KG1 (cell line): Measurements from ENCODE around the gene ERICH3.
"Not testable (repeated sequence)": the region's sequence is repeated elsewhere in the genome, so short reads cannot be mapped to it uniquely, and the experiment has no call there.

Source experiments
- DNase-seq: peaks from one replicate; lab custom pipeline; 2025; lab: John Stamatoyannopoulos, UW

The ERICH3 gene

DNA sequence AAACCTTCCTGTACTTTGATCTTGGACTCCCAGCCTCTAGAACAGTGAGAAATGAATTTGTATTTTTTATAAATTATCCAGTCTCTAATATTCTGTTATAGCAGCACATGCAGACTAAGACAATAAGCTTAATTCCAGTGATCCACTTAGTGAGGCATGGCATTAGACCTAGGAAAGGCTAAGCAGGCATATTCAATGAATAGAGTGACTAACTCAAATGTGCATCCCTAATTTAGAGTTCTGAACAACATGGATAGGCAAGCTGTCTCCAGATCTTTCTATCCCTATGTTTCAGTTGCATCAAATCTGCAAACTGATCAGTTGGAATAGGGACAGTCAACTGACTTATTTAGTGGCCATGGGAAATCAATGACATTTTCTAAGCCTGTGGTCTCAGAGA lies 4.3 kb upstream of the ERICH3 start:
- DNase-seq = no peak

DNA sequence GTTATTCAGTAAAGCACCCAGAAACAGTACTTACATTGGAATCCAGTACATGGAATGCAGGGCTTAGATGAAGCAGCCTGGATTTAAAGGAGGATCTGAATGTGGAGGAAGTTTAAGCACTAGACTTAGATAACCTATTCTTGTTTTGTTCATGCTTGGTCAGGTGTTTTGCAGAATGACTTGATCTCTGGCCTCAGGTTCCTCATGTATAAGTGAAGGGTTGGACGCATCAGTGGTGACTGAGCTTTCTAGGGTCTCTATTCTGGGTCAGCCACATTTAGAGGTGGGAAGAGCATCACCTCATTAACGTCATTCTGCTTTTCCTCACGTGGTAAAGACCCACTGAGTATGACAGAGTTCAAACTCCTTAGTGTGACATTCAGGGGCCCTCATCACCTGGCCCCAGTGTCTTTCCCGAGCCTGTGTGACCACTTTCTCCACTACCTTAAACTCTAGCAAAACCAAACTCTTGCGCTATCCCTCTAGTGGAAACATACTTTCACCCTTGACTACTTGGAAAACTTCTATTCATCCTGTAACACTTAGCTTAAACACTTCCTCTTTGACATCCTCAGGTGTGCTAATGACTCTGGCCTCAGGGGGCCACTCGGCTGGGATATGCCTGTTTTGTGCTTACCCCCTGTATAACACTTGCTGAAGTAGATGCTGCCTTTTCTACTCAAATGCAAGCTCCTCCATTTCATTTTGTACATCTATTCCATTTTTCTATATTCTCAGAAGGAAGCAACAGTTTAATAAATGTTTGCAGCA lies 871 bp upstream of the ERICH3 start:
- DNase-seq = no peak

DNA sequence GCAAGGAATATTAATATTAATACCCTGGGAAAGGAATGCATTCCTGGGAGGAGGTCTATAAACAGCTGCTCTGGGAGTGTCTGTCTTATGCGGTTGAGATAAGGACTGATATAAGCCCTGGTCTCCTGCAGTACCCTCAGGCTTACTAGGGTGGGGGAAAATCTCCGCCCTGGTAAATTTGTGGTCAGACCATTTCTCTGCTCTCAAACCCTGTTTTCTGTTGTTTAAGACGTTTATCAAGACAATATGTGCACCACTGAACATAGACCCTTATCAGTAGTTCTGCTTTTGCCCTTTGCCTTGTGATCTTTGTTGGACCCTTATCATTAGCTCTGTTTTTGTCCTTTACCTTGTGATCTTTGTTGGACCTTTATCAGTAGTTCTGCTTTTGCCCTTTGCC lies 2.7 kb downstream of the ERICH3 start:
- DNase-seq = not testable (repeated sequence)

DNA sequence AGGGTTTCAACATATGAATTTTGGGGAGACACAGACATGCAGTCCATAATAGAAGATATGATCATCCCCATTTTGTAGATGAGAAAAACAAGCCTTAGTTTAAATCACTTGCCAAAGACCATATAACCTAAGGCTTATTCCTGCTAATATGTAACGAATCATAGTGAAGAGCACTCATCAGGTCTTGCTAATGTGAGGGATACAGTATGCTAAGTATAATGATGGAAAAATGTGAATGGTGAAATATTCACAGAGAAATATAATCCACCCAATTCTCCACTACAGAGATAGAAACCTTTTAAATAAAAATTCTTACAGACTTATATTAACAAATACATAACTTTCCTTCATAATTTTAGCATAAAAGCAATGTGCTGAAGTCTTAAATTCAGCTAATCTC lies 18.9 kb downstream of the ERICH3 start:
- DNase-seq = no peak

DNA sequence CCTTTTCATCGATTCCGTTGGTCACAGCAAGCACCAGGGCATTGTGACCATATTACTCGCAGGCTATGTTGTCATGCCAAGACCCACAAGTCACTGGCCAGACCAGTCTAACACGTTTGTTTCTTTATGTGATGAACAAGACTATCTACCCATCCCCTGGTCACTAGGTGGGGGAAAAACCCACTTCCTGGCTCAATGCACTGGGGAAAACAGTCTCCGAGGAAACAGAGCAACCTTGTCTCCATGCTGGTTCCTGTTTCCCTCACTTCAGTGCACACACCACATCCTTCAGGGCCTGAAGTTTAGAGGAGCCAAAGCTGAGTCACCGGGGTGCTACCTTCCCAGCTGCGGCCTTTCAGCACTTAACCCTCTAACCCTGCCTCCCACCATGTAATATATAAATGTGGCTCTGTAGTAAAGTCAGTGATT lies 20.9 kb downstream of the ERICH3 start:
- peak; percentile 7 for DNase-seq

DNA sequence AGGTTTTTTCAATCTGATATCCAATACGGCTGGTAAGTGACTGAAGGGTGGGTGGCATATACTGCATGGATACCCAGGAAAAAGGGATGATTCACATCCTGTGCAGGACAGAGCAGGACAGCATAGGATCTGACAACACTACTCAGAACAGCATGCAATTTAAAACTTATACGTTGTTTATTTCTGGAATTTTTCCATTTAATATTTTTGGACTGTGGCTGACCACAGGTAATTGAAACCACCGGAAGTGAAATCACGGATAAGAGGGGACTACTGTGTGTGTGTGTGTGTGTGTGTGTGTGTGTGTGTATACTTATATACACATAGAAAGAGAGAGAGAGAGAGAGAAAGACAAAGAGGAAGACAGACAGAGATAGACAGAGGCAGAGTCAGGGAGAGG lies 23.0 kb downstream of the ERICH3 start:
- DNase-seq = no peak

DNA sequence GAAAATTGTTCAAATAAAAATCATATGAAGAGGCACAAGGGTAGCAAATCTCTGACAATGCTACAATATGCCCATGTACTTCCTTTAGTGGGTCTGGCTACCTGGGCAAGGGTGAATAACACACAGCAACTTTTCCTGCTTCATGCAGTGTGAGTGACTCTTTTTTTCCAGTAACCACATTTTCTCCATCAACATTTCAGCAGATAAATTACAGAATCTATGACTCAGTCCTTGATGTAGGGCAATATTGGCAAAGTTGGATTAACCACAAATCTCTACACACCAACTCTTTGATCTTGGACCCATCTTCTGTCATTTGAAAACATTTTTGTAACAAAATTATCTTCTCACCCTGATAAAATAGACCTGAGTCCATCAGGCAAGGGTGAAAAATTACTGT lies 31.7 kb downstream of the ERICH3 start:
- DNase-seq = no peak

DNA sequence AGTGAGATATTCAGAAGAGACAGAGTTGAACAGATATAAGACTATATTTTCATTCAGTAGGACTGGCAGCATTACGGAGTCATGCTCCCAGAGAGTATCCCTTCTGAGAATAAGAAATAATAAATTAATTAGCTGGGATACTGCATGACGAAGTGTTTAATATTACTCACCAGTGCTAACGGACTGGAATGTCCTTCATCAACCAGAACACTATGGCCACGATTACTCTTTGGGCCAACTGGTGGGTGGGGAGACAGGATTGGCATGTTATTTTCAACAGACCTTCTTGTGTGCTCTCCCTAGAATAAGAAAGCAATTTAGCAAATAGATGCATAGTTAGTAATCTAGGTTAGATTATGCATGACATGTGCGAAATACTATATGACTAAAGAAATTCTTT lies 32.4 kb downstream of the ERICH3 start:
- no peak for DNase-seq

DNA sequence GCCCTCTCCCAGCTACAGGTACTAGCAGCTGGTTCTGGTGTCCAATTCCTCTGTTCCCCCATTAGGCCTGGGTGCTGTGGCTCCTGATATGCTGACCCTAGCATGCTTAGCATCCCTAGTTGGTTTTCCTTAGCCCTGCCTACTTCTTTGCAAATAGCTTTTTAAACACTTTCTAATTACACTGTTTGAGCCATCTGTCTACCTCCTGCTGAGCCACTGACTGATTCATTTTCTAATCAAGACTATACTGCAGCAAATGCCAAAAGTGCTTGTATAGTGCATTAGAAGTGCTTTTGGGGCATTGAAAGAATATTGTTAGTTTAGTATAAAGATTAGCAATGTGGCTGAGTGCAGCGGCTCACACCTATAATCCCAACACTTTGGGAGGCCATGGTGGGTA lies 36.3 kb downstream of the ERICH3 start:
- no peak for DNase-seq

DNA sequence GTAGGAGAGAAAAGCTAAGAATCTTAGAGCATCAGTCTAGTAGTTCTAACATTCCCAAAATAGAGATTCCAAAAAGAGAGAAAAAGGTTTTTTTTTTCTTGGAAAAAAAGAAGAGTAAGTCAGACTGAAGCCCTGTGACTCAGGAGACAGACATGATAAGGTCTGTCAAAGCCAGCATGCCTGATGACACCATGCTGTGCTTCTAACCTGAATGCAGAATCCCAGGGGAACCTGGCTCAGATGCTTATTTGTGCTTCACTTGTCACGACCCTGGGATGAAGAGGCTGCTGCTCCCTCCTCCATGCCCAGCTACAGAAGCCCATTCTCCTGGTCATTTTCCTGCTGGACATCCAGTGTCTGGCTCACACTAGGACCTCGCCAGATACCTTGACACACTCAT lies 44.3 kb downstream of the ERICH3 start:
- DNase-seq = no peak

DNA sequence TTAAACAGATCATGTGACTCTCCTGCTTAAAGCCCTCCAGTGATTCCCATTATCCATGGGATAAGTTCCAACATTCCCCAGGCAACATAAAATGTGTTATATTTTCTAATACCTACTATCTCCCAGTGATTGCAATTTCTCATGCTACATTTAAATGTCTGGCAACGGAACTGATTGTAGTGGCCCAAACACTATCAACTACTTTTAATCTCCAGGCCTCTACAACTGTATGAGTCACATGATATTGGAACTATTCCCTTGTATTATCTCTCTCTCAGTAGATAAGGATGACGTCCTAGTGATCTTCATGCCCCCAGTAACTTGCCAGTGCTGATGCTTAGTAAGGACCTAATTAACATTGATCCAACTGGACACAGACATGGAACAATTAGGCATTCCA lies 49.9 kb downstream of the ERICH3 start:
- no peak for DNase-seq

DNA sequence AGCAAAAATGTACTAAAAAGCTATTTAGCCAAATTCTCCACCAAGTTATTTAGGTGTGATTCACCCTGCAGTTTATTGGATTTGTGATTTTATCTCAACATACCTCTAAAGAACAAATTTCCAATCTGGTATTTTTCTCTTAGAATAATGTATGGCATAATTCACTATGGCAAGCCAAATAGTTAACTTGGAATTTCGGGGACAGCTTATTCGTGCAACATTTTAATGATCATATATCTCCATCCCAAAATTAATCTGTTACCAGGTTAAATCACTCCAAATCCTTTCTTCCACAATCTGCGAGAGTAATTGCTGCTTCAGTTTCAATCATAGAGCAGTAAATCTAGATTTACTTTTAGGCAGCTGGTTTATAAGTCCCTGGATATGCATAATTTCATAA lies 53.4 kb downstream of the ERICH3 start:
- DNase-seq = no peak

DNA sequence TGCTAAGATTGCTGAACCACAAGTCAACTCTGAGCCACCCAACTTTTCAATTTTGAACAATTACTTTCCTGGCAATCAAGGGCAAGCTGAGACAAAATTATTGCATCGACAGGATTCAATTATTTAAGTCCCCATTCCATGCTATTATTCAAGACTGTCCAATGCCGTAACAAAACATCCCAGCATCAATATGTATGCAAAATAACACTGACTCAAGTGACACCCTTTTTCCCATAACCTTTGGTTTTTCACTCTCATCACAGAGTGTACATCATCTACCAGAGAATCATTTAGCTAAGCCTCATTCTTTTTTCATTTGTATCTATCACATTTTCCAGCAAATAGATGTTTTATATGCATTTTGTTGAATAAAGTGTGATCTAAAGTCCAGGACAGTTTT lies 54.6 kb downstream of the ERICH3 start:
- no peak for DNase-seq

DNA sequence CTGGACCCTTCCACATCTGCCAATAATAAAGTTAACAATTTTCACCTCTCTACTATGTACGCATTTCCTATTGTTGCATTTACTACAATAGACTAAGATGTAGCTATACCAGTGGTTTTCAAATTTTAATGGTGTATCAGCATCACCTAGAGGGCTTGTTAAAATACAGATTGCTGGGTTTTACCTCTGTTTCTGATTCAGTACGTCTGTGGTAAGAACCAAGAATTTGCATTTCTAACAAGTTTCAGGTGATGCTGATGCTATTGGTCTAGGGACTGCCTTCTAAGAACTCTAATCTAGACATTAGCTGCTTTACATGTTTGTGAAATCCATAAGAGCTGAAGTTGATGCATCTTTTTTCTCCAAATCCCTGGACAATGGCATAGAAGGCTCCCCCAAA lies 59.7 kb downstream of the ERICH3 start:
- DNase-seq = no peak

DNA sequence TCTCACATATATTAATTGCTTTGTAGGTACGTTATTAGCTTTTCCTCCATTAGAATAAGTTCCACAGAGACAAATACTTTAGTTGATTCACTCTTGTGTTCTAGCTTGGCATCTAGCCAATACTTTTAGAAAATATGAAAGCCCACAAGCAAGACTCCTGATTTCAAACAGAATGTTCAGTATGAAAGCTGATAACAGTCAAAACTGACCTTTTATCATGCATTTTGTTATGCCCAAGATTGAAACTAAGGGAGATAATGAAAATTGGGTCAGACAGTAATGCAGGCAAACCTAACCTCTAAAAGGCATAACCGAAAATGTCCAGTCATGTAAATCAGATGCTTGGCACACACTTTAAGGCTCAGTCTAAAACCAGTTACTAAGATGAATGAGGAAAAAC lies 61.7 kb downstream of the ERICH3 start:
- no peak for DNase-seq

DNA sequence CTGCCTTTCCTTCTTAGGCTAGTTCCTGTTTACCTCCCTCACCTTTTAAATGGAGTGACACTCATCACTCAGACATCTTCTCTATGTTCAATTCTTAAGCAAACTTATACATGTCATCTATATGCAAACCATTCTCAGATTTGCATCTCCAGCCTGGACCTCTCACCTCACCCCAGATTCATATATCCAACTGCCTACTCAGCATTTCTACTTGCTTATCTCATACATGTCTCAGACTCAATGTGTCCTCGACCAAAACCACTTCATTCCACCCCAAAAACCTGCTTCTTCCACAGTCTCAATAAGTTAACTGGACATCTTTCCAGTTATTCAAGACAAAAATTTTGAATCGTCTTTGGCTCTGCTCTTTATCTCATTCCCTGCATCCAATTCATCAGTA lies 62.6 kb downstream of the ERICH3 start:
- DNase-seq = no peak

DNA sequence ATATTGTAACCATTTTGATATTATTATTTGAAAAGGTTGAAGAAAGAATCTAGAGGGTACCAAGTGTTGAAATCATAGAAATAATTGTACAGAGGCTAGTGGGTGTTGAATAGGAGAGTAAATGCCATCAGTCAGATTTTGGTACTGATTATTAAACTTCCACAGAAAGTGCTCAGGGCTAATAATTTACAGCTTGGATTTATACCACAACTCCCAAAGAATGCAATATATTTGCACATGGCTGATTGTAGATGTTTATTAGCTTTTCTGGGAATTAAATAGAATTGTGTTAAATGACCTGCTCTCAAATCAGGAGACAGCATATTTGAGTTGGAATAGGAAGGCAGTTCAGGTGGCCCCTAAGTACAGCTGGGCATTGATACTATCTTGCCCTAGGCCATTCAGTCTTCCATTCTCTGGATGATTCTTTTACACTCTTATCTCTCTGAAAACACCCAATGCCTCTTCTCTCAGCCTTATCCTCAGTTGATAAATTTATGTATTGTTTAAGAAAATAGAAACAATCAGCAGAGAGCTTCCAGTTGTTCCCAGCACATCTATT lies 63.7 kb downstream of the ERICH3 start:
- no peak for DNase-seq

DNA sequence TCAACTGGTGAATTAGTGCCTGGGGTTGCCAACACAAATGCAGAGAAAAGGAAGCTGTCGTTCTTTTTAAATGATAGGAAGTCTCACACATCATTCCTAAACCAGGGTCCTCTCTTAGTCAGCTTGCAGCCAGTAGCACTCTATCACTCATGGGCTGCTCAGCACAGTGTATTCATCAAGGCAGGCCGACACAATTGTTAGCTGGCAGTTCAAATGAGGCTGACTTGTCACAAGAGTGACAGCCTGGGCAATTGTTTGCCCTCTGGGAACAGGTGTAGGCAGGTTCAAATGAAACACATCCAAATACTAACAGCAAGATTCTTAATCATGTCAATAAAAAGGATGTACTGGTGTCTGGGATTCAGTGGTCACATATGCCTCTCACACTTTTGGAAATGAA lies 76.9 kb downstream of the ERICH3 start:
- no peak for DNase-seq

DNA sequence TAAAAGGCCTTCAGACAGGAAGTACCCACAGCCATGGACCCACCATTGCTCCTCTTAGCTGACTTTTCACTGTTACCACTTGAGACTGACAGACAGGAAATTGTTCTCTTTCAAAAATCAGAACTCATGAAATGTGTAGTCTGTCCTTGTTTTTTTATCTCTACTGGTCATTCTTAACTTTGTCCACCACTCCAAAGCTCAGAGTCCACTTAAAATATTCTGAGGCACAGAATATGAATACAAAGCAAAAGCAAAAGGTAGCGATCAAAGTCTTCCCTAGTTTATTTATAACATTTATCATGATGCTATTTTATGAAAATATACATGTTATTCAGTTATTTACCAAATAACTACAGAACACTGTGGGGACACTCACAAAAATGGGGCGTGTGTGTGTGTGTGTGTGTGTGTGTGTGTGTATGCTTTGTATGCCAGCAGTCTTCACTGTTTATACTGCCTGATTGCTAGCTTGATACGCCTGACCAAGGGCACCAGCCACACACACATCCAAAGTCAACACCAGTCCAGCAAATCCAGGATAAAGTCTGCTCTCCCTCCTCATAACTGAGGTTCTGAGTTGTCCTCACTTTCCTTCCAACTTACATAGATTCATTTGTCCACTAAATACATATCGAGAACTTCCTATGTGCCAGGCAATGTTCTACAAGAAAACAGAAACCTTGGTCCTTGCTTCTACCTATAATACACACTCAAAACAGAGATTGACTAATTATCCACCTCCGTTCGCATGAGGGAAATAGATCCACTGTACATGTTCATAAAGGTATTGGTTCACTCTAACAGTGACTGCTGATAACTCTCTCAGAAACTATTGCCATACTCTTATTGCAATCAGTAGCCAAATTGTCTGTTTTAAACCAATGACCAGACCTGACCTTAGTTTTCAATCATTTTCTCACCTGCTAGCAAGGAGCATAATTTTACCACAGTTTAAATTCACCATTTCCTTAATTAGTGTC lies 79.4 kb downstream of the ERICH3 start:
- no peak for DNase-seq

DNA sequence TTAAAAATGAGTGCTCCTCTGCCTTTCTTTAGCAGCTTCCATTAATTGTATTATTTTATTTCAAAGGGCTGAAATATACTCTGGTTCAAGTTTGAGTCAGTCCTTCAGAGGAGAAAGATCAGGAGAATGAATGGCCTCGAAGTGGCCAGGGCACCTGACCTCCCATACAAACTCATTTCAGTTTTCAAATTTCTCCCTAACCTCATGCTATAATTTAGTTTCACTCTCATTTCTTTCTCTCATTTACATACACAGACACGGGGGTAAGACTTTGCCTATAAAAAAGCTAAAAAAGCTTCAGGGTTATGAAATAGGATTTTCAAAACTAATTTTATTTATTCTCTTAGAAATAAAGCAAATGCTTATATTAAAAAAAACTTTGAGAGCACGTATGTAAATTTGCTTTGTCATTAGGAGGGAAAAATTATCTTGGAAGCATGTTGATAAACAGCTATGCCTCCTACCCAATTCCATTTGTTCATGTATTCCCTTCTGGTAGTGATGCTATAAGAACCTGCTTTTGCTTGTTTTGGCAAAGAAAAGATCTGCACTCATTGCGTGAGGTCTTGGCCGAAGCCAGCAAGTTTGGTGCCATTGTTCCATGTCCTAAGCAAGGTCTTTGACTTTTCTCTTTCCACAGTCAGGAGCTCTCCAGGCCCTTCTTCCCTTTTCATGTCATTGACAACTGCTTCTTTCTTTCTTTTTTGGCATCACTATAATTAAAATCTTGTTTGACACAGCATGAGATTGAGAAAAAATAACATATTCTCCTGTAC lies 80.8 kb downstream of the ERICH3 start:
- no peak for DNase-seq

DNA sequence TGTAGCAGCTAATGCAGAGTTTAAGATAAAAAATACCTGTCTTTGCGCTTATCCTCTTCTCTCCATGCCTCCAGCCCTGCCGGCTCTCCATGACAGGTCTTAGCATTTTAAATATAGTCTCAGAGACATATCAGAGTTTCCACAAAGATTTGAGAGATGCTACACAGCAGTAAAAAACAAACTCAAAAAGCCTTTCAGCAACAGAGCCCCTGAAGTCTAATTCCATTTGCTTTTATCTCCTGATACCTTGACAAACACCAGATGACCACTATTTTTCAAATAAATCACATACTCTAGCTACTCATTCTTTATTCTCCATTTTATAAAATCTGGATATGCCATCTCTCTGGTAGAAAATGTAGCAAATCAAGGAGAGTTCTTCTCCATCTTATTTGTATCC lies 81.6 kb downstream of the ERICH3 start:
- no peak for DNase-seq

DNA sequence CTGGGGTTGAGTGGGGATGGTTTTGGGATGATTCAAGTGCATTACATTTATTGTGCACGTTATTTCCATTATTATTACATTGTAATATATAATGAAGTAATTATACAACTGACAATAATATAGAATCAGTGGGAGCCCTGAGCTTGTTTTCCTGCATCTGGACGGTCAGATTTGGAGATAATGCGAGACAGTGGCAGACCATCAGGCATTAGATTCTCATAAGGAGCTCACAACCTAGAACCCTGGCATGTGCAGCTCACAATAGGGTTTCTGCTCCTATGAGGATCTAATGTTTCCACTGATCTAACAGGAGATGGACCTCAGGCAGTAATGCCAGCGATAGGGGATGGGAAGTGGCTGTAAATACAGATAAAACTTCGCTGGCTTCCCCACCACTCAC lies 83.3 kb downstream of the ERICH3 start:
- DNase-seq = no peak
